Body of pancreas (tissue), 4 donors: ENCODE measurements around the gene PHKB.

Experiments used
- CTCF ChIP-seq, 7 experiments: fragments of 450-650 bp in 4 of 7; fragments of 200-600 bp in 3 of 7; sonication (generic) in 3 of 7; IDR thresholded peaks; one replicate each; pipeline ENCODE4 v1.5.1; 2016 to 2019; ENCODE audit warnings: antibody characterized with exemption in 7 of 7
- POLR2A ChIP-seq, 3 donors: fragments of 450-650 bp; IDR thresholded peaks; one replicate each; pipeline ENCODE4 v1.6.1; 2016; ENCODE audit warnings: antibody characterized with exemption in 3 of 3, mild to moderate bottlenecking in 2 of 3

DNA sequence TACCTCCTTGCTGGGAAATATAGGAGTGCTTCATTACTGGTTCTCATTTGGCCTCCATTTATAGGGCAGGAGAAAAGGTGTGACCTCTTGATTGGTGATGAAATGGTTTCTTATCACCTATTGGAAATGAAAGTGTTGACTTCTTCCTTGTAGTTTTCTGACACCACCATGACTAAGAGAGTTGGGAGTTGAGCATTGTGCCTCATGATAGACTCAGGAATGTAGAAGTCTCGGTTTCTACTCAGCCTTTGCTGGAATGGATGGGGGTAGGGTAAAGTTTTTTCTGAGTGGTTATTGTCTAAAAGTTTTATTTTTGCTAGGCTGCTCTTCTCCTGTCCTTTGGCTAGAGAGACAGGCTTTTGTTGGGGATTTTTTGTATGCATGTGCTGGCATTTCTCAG, 117.4 kb downstream of the PHKB start:
- TF ChIP-seq CTCF (IDR thresholded peaks at IDR 0.05) = no peak
- TF ChIP-seq POLR2A (IDR thresholded peaks at IDR 0.05) = no peak
